GM12878 (cell line): ENCODE measurements around the gene GCH1. TPM values are rescaled to one million over a fixed set of nuclear protein-coding genes. Genes with fewer than 3 reads are reported as not detected.

ENCODE experiments used
- BCL11A ChIP-seq: IDR thresholded peaks from 2 replicates; pipeline ENCODE4 v1.6.1; 2011; ENCODE audit warnings: low read depth, low read length
- CHD4 ChIP-seq: fragments of 200-600 bp; sonication (generic); IDR thresholded peaks from 2 replicates; pipeline ENCODE4 v1.6.1; 2016; ENCODE audit warnings: mild to moderate bottlenecking
- CTCF ChIP-seq, 3 experiments: IDR thresholded peaks in 2 of 3; conservative IDR thresholded peaks in 1 of 3; 2 replicates each; pipeline ENCODE4 v1.5.1; 2011; ENCODE audit warnings: low read depth in 3 of 3, low read length in 3 of 3, mild to moderate bottlenecking in 3 of 3, control low read depth in 2 of 3, moderate library complexity in 2 of 3, inconsistent platforms in 1 of 3, mixed read lengths in 1 of 3; ENCODE audit not compliant: control insufficient read depth in 2 of 3, insufficient read depth in 1 of 3; ENCODE audit errors: extremely low read depth in 1 of 3
- DPF2 ChIP-seq: fragments of 450-650 bp; IDR thresholded peaks from 2 replicates; pipeline ENCODE4 v1.6.1; 2017; ENCODE audit warnings: mild to moderate bottlenecking
- ELK1 ChIP-seq: IDR thresholded peaks from 2 replicates; pipeline ENCODE4 v1.6.1; 2012; ENCODE audit warnings: low read depth, low read length, improper control_type of control experiment
- ESRRA ChIP-seq: IDR thresholded peaks from 2 replicates; pipeline ENCODE4 v1.6.1; 2012; ENCODE audit warnings: mild to moderate bottlenecking, low read length, improper control_type of control experiment
- JUND ChIP-seq: IDR thresholded peaks from 2 replicates; pipeline ENCODE4 v1.6.1; 2012; ENCODE audit warnings: low read depth, mild to moderate bottlenecking, low read length, improper control_type of control experiment, moderate library complexity
- MTA3 ChIP-seq: IDR thresholded peaks from 2 replicates; pipeline ENCODE4 v1.6.1; 2012; ENCODE audit warnings: low read length, inconsistent platforms, borderline replicate concordance
- NFYB ChIP-seq: IDR thresholded peaks from 2 replicates; pipeline ENCODE4 v1.6.1; 2011; ENCODE audit warnings: low read depth, mild to moderate bottlenecking, low read length, improper control_type of control experiment, moderate library complexity; ENCODE audit not compliant: insufficient read depth
- NR2C2 ChIP-seq: IDR thresholded peaks from 2 replicates; pipeline ENCODE4 v1.6.1; 2011; ENCODE audit warnings: borderline replicate concordance, low read depth; ENCODE audit not compliant: control insufficient read depth, insufficient read length
- PAX5 ChIP-seq: IDR thresholded peaks from 2 replicates; pipeline ENCODE4 v1.6.1; 2011; ENCODE audit warnings: low read depth, low read length, borderline replicate concordance
- PML ChIP-seq: IDR thresholded peaks from 2 replicates; pipeline ENCODE4 v1.6.1; 2012; ENCODE audit warnings: low read length, inconsistent platforms
- RFX5 ChIP-seq: IDR thresholded peaks from 2 replicates; pipeline ENCODE4 v1.6.1; 2011; ENCODE audit warnings: low read depth, low read length, improper control_type of control experiment
- SIX5 ChIP-seq: IDR thresholded peaks from 2 replicates; pipeline ENCODE4 v1.6.1; 2011; ENCODE audit warnings: mild to moderate bottlenecking, low read depth, low read length, moderate library complexity; ENCODE audit not compliant: severe bottlenecking
- SREBF1 ChIP-seq: IDR thresholded peaks from 2 replicates; pipeline ENCODE4 v1.6.1; 2012; ENCODE audit warnings: mild to moderate bottlenecking, low read length
- SRF ChIP-seq, 2 experiments: IDR thresholded peaks; 2 replicates each; pipeline ENCODE4 v1.6.1; 2011; ENCODE audit warnings: low read depth in 2 of 2, low read length in 2 of 2, mild to moderate bottlenecking in 1 of 2, moderate library complexity in 1 of 2
- YY1 ChIP-seq: IDR thresholded peaks from 2 replicates; pipeline ENCODE4 v1.6.1; 2011; ENCODE audit warnings: low read depth, mild to moderate bottlenecking, low read length
- ZBTB33 ChIP-seq: fragments of 450-650 bp; IDR thresholded peaks from 2 replicates; pipeline ENCODE4 v1.6.1; 2017; ENCODE audit warnings: mild to moderate bottlenecking
- ZNF687 ChIP-seq: fragments of 450-650 bp; IDR thresholded peaks from 2 replicates; pipeline ENCODE4 v1.6.1; 2017; ENCODE audit warnings: mild to moderate bottlenecking, moderate library complexity
- polyA plus RNA-seq, 11 experiments: library from polyadenylated mRNA; depleted of rRNA in 4 of 11; unstranded in 6 of 11; stranded (reverse) in 5 of 11; fragments of >200 nt; fragmentation: Nextera tagmentation in 4 of 11; fragmentation: Illumina TruSeq in 1 of 11; extraction: Ambion mirVana in 4 of 11; extraction: Trizol in 1 of 11; gene quantifications; 1 replicate in 1 of 11; 2 replicates in 10 of 11; pipeline versions ENCODE4 v1.2.1 to v1.2.3, GENCODE V29; 2011 to 2016; ENCODE audit warnings: inconsistent platforms in 2 of 11, missing spikeins in 2 of 11, low read depth in 1 of 11
- total RNA-seq, 4 experiments: library from RNA; depleted of rRNA in 3 of 4; stranded (reverse); fragments of >200 nt in 3 of 4; fragmentation: Illumina TruSeq in 1 of 4; extraction: Trizol in 1 of 4; gene quantifications; 2 replicates each; pipeline versions ENCODE4 v1.2.1 to v1.2.3, GENCODE V29; 2013 to 2021
- TF ChIP-seq, protein P1 (sequence below): IDR thresholded peaks from 2 replicates; pipeline ENCODE4 v1.6.1; 2011; ENCODE audit warnings: low read depth, mild to moderate bottlenecking, low read length, moderate library complexity, borderline replicate concordance; ENCODE audit errors: extremely low read depth

The GCH1 gene
- total and polyA plus RNA-seq, 10 of the 15 experiments (the other 5 are each of a cell fraction or from before 2014, with no cell fraction given) = 25.1 to 37.0 (median 33.8) TPM

GRCh38 chr14:54902521-54903420 is at the start of gene GCH1 (continued):
- TF ChIP-seq CTCF (IDR thresholded peaks at IDR 0.05 in 2 of 3, conservative IDR thresholded peaks at IDR 0.05 in 1 of 3; ENCODE audit: control insufficient read depth in 2 of 3, extremely low read depth in 1 of 3, insufficient read depth in 1 of 3, low read depth in 3 of 3, low read length in 3 of 3) (peak; percentile 34 to 51 (median 45)), SIX5 (no peak), PML (peak; percentile 89; the same call in 1 of the 2 replicates), CHD4 (no peak), MTA3 (no peak), DPF2 (peak; percentile 82), ZBTB33 (no peak), ZNF687 (peak; percentile 32; the same call in 1 of the 2 replicates), BCL11A (no peak), SREBF1 (no peak), YY1 (peak; percentile 37; the same call in 1 of the 2 replicates), PAX5 (no peak), NR2C2 (no peak), SRF (IDR thresholded peaks at IDR 0.05; ENCODE audit: low read depth in 2 of 2, low read length in 2 of 2) (peak; percentile 29 to 49; a peak in 1 of 4 replicates), JUND (no peak), ELK1 (no peak), RFX5 (0 out of 2 replicates have a peak, but pooled peaks have one; percentile 57), NFYB (peak; percentile 87), ESRRA (no peak)
- TF ChIP-seq, protein P1, sequence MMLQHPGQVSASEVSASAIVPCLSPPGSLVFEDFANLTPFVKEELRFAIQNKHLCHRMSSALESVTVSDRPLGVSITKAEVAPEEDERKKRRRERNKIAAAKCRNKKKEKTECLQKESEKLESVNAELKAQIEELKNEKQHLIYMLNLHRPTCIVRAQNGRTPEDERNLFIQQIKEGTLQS = no peak
